Measurements from ENCODE around the gene PORCN.

The PORCN gene

DNA sequence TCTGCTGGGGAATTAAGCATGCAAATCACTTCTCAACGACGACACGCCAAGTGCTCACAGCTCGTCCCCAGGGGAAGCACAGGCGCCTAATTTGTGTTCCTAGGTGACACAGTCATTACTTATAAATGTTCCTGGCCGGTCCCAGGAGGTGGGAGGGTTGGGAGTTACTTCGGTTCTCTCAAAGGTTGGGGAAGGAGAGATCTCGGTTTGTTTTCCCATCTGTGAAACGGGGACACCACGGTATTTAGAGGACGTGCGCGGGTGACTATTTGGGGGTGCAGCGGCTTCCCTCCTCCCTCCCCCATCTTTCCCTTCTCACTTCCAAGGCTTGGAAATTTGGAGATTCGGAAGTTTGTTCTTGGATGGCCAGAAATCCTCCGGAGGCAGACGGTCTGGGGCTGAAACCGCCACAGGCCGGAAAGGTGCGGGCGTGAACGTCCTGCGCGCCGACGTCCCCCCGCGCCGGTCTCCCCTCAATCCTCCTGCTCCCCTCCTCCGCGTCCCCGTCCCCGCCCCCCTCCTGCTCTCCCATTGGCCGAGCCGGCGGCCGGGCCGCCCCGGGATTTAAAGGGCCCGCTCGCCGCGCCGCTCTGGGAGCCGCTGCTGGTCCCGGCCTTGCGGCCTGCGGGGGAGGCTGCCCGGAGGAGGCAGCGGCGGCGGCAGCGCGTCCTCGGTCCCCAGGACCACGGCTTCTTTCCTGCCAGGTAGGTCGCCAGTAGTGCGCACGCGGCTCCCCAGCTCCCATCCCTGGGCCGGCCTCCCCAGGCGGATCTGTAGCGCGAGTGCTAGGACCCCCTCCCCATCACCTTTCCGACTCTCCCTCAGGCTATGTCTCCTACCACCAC is at the start of gene PORCN:
PORCN (plus strand) TSS at position 593 of the 845 bp plus-strand sequence. CDS start 829 bp downstream, outside the sequence.
- peak; percentile 60 for DNase-seq

DNA sequence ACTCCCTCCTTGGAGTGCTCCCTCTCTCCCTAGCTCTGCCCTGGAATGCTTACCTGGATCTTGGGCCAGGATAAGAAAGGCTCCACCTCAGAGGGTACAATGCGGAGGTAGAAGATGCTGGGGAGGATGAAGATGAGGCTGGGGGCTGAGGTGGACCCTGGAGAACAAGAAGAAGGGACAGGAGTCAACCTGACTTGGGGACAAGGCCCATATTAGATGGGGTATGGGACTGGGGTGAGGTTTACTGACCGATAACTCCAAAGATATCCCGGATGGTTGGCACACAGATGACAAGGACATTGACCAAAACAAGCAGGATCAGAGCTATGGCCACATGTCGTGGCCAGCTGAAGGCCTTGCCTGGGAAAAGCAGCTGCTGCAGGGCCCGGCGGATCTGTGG is 49.3 kb upstream of the PORCN start:
- DNase-seq = no peak

DNA sequence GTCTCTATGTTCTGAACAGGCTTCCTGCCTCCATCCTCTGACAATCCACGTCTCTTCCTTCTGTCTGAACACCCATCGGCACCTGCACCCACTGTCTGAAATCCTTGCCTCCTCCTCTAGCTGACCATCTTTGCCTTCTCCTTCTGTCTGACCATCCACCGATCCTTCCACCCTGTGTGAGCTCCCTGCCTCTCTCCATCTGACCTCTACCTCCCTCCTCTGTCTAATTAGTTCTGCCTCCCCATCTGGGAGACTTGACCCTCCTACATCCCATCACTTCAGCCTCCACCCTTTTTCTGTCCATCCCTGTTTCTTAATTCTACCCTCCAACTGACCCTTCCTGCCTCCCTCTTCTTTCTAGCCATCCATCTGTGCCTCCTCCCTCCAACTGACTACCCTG is 48.8 kb upstream of the PORCN start:
- no peak for DNase-seq

DNA sequence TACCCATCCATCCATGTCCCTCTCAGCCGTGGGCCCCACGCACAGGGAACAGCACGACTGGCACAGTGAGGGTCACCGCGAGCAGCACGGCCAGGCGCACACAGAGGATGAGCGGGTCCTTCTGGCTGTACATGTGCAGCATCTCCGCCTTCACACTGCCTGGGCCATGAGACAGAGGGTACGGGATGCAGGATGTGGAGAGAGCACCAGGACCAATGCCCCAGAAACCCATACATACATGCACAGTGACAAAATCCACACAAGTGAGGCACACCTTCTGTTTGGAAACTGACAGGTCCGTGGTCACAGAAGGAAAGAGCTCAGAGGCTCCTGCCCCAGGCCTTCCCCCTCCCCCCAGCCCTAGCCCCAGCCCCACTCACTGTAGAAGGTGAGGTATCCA is 48.2 kb upstream of the PORCN start:
- no peak for DNase-seq

DNA sequence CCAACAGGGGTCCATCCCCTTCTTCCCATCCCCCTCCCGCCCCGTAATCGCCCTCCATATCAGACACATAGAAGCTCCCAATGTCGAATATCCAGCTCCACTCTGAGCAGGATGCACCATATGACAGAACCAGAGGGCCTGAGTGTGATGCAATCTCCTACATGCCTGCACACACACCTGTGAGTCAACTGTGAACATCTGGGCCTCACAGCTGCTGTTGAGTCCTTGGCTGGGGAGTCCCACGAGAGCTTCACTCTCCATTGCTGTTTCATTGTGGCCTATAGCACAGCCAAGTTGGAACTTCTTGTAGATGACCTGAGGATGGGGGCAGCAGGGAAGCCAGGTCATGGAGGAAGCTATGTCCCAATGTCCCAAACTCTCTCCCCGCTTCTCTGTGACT is 47.0 kb upstream of the PORCN start:
- DNase-seq = no peak

DNA sequence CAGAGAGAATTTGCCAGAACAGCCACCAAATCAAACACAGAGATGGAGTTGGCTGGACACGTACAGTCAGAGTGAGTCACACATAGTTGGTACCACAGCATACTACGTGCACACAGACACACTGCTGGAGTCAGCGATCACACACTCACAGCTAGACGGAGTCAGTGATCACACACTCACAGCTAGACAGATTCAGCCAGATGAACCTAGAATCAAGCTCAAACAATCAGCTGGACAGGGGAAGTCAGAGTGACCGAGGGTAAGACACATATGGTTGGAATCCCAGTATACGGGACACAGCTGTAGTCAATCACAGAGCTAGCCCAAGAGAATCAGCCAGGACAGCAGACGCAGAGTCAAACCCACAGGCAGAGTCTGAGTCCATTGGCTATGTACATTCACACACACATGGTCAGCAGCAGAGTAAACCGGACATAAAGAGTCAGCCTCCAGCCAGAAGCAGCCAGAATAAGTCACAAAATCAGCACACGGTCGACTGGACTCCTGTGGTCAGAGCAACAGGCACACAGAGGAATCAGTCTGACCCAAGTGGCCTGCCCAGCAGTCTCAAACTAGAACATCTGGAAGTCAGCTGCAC is 43.4 kb upstream of the PORCN start:
- no peak for DNase-seq

DNA sequence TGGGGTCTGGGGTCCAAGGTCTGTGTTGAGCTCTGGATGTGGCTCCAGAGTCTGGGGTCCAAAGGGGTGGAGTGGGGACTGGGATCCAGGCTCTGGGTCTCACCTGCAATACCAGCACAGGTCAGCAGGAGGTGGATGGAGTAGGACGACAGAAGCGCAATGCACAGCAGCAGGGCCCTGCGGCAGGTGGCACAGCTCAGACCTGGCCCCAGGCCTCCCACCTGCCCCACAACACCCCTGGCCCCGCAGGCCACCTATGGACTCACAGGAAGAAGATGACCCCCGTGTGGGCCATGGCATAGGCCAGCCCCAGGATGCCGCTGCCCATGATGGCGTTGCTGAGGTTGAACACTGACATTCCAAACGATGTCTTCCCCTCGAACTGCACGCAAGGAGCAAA is 42.1 kb upstream of the PORCN start:
- DNase-seq = no peak

DNA sequence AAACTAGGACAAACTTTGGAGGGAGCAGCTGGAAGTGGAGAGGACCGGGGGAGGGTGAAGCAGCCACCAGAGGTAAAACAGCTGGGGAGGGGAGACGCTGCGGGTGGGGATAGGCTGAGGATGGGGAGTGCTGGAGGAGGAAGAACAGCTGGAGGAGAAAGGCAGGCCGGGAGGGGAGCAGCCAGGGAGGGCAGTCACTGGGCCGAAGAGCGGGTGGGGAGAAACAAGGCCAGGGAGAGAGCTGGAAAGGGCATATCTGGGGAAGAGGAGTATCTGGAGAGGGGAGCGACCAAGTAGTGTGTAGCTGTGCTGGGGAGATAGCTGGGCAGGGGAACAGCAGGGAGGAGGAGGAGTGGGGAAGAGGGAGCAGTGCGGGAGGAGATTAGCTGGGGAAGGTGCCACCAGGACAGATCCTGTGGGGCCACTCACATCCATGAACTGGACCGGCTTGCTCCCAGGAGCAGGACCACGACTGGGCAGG is 41.5 kb upstream of the PORCN start:
- no peak for DNase-seq

DNA sequence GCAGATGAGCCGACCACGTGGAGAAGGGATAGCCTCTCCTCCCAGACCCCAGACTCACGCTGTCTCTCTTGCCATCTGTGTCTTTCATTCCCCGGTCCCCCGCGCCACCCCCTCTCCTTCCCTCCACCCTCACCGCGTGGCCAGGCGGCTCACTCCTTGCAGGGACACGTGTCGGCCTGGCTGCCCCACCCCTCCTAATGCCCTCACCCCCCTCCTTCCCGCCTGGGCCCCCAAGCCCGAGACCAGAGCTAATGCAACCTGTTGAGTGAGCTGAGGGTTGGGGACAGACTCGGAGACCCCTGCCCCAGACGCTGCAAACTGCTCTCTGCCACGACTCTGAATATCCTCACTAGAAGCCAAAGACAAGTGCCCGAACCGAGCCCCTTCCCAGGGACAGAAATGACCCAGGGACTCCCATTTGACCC is 40.5 kb upstream of the PORCN start:
- DNase-seq = no peak

DNA sequence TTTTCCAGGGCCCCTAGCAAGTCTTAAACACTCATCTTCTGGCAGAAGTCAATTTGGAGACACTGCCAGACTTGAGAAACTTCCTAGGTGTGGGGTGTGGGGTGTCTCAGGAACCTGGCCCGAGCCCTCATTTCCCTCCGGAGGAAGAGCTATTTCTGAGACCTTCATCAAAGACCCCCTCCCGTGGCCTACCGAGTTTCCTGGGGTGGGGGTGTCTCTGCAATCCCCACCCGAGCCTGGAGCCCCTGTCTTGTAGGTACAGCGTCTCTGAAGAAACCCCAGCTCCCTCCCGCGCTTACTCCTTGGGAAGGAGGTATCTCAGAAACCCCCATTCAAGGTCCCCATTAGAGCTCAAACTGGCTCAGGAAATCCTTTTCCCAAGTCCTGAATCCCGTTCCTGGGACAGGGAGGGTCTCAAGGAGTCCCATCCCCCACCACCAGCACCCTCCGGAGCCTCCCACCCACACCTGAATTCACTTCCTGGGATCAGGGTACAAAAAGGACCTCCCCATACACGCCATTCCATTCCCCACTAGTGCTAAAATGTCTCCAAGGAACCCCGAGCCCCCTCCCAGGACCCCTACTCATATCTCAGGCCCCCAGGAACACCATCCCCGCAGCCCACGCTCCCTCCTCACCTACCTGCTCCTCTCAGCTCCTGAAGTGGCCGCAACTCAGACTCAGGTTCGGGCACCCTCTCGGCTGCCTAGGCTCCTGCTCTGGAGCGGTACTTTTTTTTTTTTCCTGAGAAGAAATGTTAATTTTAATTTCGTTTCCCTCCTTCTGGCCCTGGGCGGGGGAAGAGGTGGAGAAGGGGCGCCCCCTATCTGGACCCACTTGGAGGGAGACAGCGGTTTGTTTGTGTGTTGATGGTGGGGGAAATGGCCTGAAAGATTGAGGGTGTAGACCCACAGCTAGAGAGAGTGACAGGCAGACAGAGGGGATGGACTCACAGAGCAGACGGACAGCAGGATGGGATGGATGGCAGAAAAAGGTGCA is 39.8 kb upstream of the PORCN start:
- DNase-seq = peak; percentile 13

DNA sequence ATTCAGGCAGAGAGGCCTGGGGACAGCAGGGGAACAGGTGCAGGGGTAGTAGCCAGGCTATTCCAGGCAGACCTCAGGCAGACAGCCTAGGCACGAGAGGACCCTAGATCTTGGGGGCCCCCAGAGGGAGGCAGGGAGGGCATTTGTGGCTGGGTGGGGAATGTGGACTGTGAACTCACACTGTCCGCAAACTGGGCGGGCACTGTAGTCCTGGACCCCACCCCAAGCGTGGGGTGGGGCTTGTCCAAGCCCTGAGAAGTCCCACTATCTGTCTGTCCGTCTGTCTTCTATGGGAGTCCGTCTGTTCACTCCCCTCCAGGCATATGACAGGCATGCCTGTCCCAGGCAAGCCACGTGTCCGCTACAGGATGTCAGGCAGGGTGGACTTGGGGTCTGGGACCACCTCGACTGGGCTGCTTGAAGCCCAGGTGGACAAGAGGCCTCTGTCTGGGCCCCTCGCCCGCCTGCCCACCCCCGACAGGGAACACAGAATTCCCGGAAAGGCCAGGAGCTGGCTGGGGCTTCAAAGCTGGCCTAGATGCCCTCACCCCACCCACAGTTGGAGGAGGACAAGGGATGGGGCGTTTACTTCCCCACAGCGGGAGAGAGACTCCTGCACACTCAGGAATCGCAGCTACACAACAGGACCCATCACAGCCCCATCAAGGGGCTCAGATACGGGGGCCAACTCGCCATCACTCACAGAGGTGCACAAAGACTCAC is 38.5 kb upstream of the PORCN start, which contains the start of gene SLC38A5:
SLC38A5 (minus strand) TSS at position 151 of the 723 bp plus-strand sequence. CDS start 2,336 bp downstream, outside the sequence.
- DNase-seq = no peak

DNA sequence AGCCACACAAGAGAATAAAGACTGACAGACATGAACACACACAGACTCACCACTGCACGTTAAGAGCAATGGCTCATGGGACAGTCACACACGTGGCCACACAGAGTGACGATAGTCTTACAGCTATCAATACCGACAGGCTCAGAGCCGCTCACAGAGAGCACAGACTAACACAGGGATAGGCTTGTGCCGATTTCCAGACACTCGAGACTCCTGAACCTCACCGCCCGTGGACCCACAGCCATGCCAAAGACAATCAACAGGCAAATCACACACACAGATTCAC is 38.0 kb upstream of the PORCN start:
- DNase-seq = no peak

DNA sequence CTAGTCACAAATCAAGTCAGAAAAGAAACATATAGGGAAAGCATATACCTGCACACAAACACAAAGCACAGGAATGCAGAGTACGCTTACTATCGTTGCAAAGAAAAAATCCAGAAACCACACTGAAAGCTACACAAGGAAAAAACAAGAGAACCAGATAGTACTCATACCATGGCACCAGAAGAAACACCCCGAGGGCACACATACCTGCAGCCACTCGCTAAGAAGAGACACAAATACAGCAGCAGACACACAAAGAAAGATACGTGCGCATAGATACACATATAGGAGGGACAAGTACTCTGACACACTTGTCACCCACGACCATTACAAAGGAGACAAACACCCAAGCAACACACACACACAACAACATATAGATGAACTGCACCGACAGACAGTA is 37.3 kb upstream of the PORCN start:
- DNase-seq = no peak

DNA sequence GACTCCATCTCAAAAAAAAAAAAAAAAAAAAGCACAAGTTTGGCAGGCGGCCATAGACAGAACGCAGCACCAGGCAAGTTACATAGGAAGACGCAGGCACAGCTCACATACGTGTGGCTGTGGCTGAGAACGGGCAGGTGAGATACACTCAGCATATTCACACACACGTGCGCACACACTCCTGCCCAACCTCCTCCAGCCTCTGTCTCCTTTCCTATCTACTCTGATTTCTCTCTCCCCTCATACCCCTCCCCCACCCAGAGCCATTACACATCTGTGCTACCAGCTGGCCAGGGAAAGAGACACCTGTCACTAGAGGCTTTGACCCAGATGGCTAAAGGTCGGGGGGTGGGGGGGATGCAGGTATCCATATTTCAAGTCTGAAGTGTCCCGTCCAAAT is 36.6 kb upstream of the PORCN start:
- no peak for DNase-seq

DNA sequence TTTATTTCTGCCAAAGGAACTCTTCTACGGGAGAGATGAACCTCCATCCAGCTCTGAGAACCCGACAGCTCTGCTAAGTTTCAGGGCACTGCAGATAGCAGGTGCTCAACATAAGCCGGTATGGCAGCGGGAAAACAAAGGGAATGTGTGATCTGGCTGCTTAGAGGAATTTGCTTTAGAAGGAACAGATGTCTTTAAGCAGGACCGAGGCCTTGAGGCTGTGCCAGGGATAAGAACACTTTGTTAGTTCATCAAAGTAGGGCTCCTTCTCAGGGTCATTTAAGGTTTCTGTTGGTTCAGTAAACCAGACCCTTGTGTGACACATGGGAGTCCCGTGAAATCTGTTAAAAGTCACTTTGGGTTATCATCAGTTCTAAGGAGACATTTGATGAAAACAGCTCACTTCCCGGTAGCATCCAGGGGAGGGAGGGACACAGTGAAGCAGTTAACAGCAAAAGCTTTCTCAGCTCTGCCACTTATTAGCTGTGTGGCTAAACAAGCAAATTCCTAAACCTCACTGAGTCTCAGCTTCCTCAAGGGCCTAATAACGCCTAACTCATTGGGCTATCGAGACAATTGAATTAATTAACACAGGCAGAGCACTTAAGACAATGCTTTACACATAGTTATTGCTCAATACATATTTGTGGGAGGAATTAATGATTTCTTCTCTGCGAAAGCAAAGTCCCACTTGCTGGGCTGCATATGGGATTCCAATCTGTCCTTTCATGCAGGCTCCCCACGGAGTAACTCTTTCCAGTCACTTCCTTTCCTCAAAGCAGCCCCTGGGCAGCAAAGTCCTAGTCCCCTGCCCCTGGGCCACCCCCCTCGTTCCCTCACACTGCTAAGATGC is 35.7 kb upstream of the PORCN start:
- no peak for DNase-seq

DNA sequence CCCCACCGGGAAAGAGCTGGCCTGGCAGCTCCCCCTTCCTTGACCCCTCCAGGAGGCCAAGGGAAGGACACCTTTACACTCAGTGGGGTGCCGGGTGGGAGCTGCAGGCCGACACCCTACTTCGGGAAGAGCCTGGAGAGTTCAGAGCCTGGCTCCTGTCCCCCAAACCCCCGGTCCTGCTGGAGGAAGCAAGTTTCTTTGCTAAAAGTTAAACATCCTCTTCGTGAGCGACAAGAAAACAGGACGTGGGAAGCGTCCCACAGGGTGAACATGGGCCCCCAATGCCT is 35.1 kb upstream of the PORCN start:
- DNase-seq = no peak

DNA sequence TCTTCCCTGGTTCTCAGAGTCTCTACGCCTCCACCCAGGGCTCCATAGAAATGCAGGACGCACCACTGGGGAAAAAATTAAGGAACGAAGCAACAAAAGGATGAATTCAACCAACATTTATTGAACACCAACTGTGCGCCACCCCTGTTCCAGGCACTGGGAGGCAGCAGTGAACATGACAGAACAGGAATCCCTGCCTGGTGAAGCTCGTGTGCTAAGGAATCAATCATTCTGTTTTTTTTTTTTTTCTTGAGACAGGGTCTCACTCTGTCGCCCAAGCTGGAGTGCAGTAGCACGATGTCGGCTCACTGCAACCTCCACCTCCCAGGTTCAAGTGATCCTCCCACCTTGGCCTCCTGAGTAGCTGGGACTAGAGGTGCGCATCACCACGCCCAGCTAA is 34.7 kb upstream of the PORCN start:
- no peak for DNase-seq

DNA sequence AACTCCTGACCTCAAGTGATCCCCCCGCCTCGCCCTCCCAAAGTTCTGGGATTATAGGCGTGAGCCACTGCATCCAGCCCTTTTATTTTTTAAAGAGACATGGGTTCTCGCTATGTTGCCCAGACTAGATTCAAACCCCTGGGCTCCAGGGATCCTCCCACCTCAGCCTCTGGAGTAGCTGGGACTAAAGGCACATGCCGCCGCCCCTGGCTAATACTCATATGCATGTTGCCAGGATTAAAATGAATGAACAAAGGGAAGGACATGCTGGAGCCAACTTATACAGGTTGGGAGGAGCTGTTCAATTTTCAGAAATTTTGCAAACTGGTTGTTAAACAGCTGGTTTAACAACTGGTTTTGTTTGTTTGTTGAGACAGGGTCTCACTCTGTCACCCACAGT is 34.2 kb upstream of the PORCN start:
- no peak for DNase-seq

DNA sequence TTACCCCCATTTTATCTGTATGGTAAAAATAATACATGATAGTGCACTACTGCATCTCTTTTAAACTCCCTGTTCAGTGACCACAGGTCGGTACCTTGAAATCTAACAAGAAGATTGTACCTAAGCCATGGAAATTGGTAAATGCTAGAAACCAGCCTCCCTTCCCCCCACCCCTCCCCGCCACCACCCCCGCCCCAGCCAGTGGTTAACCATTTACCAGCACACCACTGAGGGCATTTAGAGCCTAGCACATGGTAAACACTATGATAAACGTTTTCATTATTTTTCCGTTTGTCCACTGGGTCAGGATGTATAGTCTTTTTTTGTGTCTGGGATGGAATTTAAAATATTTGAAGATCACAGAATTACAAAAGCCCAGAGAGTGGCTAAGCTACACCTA is 33.5 kb upstream of the PORCN start:
- no peak for DNase-seq

DNA sequence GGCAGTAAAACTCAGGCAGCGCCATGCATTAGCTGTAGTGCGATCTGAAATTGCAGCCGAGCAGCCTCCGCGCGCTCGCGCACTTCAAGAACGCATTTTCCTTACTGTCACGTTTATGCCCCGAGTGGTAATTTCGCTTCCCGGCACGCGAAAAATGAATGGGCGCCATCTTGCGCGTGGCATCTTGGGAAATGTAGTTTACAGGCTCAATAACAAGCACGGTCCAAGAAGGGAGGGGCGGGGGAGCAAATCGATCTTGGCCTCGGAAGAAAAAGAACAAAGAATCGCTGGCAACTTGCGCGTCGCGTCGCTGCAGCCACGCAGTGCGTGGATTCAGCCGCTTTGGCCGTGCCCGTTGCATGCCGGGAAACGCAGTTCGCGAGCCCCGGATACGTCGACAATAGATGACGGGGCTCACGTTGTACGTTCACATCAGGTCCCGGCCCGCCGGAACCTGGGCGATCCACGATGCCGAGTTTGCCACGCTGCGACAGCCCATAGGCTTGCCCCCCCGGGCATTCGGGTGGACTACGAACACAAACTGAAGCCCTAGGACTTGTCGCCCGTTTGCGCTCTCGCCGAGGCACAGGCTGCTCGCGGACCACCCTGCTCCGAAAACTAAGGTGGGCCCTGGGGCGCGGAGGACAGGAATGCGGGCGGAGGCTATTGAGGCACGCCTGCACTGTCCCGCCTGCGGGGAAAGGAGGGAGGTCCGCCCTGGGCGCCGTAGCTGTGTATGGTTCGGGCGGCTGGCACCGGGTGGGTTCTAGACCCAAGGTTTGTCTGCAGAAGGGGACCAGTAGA is 32.8 kb upstream of the PORCN start, which contains the start of gene FTSJ1:
FTSJ1 (plus strand) TSS at position 426 of the 804 bp plus-strand sequence. CDS start 1,849 bp downstream, outside the sequence.
- peak; percentile 81 for DNase-seq

DNA sequence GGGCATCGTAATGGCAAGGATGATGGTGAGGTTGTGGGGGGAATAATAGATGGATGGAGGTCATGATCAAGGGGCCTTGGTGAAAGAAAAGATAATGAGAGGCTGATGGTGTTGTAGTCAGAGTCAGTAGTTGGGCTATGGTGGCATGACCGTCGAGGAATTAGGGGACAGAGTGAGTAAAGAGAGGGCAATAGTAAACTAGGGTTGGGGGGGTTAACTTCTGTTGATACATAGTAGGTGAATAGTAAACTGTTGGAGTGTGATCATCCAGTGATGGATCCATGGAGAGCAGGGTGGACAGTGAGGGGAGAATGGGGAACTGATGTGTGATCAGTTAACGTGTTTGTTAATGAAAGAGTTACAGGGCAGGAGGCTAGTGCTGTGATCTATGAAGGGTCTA is 31.9 kb upstream of the PORCN start:
- DNase-seq = no peak
